ENCODE data around the gene APBA2. TPM values are rescaled to one million over a fixed set of nuclear protein-coding genes. Genes with fewer than 3 reads are reported as not detected.

The APBA2 gene
- total and polyA plus RNA-seq, 10 of the 15 experiments (the other 5 are each of a cell fraction or from before 2014, with no cell fraction given): 0.06 to 0.26 (median 0.07) TPM; not detected in 7

DNA sequence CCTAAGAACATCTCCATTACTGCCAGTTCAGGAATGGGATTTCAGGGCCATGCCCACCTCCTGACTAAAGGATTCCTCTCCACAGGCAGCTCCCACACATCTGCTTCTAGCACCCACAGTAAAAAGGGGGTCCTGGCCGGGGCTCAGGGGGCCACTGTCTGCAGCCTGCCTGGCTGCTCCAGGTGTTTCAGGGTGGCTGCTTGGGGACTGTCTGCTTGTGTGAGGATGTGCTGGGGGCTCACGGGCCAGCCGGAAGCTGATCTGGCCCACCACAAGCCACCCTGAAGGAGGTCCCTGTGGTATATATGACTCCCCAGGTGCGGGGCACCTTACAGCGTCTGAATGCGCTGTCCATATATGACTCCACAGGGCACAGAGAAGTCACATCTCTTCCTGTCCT, 248.5 kb downstream of the APBA2 start:
- Histone ChIP-seq H3K4me2 (ENCODE audit: control insufficient read depth, insufficient read depth) (no peak overlapping the region), H3K79me2 (ENCODE audit: control insufficient read depth, insufficient read depth, low read length) (no peaks in the 10 kb centered on the region), H3K27ac (ENCODE audit: control insufficient read depth, insufficient read depth) (no peak overlapping the region), H2AFZ (ENCODE audit: control insufficient read depth, low read depth, low read length) (no peak overlapping the region), H3K27me3 (replicated peaks in 1 of 2; ENCODE audit: control insufficient read depth in 2 of 2, insufficient read depth in 2 of 2, low read length in 1 of 2) (no peaks in the 10 kb centered on the region), H3K4me1 (ENCODE audit: control insufficient read depth, insufficient read depth, low read length) (no peaks in the 10 kb centered on the region), H3K9me3 (replicated peaks; ENCODE audit: control insufficient read depth, insufficient read depth, low read length) (no peaks in the 10 kb centered on the region), H4K20me1 (ENCODE audit: control insufficient read depth, insufficient read depth) (no peaks in the 10 kb centered on the region), H3K4me3 (no peak overlapping the region), H3K36me3 (ENCODE audit: control insufficient read depth in 2 of 2, insufficient read depth in 2 of 2, low read length in 1 of 2) (no peaks in the 10 kb centered on the region), H3K9ac (ENCODE audit: control insufficient read depth, insufficient read depth, low read length) (no peak overlapping the region)
- no TSS peak for BruUV-seq (replicated peaks)
- in situ Hi-C loops (cut with MboI) (no loop called here), intact Hi-C loops (cut with micrococcal nuclease; ENCODE audit: unreplicated experiment) (no loop called here)
- ATAC-seq (no peak), FAIRE-seq (no peak), DNase-seq (ENCODE audit: low read depth, low spot score) (no peak)
- no peak for TF ChIP-seq SMC3 (IDR thresholded peaks at IDR 0.05; ENCODE audit: borderline replicate concordance, low read length)
- TF ChIP-seq, protein P1, sequence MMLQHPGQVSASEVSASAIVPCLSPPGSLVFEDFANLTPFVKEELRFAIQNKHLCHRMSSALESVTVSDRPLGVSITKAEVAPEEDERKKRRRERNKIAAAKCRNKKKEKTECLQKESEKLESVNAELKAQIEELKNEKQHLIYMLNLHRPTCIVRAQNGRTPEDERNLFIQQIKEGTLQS (IDR thresholded peaks at IDR 0.05; ENCODE audit: borderline replicate concordance, extremely low read depth, low read depth, low read length): no peak
- no peak for TF ChIP-seq IKZF2 (IDR thresholded peaks at IDR 0.05)
- TF ChIP-seq NFIC (IDR thresholded peaks at IDR 0.05; ENCODE audit: low read depth, low read length): no peak
- TF ChIP-seq NFYA (IDR thresholded peaks at IDR 0.05; ENCODE audit: borderline replicate concordance, low read depth, low read length): no peak
- no peak for TF ChIP-seq PAX8 (IDR thresholded peaks at IDR 0.05)
- TF ChIP-seq STAT1 (conservative IDR thresholded peaks at IDR 0.05): no peak
- TF ChIP-seq KAT2A (conservative IDR thresholded peaks at IDR 0.05; ENCODE audit: control insufficient read depth, low read depth, low read length): no peak
- no peak for TF ChIP-seq HDAC6 (IDR thresholded peaks at IDR 0.05; ENCODE audit: unreplicated experiment)
- no peak for TF ChIP-seq FOXK2 (IDR thresholded peaks at IDR 0.05)
- TF ChIP-seq, protein P2, sequence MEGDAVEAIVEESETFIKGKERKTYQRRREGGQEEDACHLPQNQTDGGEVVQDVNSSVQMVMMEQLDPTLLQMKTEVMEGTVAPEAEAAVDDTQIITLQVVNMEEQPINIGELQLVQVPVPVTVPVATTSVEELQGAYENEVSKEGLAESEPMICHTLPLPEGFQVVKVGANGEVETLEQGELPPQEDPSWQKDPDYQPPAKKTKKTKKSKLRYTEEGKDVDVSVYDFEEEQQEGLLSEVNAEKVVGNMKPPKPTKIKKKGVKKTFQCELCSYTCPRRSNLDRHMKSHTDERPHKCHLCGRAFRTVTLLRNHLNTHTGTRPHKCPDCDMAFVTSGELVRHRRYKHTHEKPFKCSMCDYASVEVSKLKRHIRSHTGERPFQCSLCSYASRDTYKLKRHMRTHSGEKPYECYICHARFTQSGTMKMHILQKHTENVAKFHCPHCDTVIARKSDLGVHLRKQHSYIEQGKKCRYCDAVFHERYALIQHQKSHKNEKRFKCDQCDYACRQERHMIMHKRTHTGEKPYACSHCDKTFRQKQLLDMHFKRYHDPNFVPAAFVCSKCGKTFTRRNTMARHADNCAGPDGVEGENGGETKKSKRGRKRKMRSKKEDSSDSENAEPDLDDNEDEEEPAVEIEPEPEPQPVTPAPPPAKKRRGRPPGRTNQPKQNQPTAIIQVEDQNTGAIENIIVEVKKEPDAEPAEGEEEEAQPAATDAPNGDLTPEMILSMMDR (IDR thresholded peaks at IDR 0.05 in 2 of 3, conservative IDR thresholded peaks at IDR 0.05 in 1 of 3; ENCODE audit: control insufficient read depth in 2 of 3, extremely low read depth in 1 of 3, insufficient read depth in 1 of 3, low read depth in 3 of 3, low read length in 3 of 3): no peak
- no peak for TF ChIP-seq POLR2A (IDR thresholded peaks at IDR 0.05; ENCODE audit: low read depth, low read length)
- CTCF ChIA-PET: no interaction called here
- SMC1A ChIA-PET (ENCODE audit: uncharacterized antibody, unreplicated experiment): no interaction called here
- POLR2A ChIA-PET: no interaction called here
- RAD21 ChIA-PET (ENCODE audit: unreplicated experiment): no interaction called here
- WGBS (ENCODE audit: insufficient coverage, insufficient replicate concordance, low lambda C conversion rate, missing lambda C conversion rate): 54% methylated on average over 6 of the region's 6 CpGs
